GM12801 (cell line): ENCODE results near the gene TOR1AIP1.

Source experiments
- TF ChIP-seq, protein P1 (sequence below): IDR thresholded peaks from one replicate; pipeline ENCODE4 v1.5.1; 2011; ENCODE audit warnings: control low read depth; ENCODE audit not compliant: insufficient read length; ENCODE audit errors: extremely low read depth

The TOR1AIP1 gene

DNA sequence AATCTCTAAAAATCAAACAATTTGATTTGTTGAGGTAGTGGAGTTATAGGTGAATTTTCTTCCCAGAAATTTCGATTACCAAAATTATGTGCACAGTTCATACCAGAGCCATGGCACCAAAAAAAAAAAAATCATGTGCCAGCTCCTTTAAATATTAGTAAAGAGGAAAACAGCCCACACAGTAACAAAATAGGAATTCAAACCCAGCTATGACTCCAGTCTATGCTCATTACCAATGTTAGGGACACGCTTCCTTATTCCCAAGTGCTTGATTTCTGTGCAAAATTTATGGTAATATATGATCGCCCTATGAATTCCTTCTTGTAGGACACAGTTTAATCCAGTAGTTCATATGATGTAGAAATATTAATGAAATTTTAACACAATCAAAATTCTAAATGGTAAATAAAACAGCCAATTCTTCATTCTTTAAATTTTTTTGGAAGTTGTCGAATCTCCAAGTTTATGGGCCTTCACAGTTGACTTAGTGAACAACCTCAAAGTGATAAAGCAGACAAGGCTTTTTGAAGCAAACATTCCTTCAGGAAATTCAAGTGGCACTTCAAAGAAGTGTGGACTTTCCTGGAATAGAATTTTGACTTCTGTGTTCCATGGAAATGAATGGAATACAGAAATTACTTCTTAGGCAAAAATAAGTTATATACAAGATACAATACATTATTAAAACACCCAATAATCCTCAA, 6.3 kb upstream of the TOR1AIP1 start:
- TF ChIP-seq, protein P1, sequence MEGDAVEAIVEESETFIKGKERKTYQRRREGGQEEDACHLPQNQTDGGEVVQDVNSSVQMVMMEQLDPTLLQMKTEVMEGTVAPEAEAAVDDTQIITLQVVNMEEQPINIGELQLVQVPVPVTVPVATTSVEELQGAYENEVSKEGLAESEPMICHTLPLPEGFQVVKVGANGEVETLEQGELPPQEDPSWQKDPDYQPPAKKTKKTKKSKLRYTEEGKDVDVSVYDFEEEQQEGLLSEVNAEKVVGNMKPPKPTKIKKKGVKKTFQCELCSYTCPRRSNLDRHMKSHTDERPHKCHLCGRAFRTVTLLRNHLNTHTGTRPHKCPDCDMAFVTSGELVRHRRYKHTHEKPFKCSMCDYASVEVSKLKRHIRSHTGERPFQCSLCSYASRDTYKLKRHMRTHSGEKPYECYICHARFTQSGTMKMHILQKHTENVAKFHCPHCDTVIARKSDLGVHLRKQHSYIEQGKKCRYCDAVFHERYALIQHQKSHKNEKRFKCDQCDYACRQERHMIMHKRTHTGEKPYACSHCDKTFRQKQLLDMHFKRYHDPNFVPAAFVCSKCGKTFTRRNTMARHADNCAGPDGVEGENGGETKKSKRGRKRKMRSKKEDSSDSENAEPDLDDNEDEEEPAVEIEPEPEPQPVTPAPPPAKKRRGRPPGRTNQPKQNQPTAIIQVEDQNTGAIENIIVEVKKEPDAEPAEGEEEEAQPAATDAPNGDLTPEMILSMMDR = no peak

DNA sequence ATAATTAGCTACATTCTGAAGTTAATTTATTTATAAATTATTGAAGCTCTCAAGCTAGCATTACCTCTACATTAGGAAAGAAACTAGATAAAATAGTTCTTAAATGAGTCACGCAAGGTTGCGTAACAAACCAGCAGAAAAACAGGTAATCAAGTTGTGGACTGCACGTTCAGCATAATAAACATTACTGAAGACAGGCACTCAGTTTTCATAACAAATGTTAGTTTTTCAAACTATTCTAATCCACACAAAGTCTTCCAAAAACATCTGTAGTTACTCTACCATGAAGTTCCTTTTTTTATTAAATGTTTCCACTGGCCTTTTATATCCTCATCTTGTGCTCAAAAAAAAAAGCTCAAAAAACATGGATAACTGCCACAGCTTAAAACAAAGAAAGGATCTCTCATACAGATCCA, 5.8 kb upstream of the TOR1AIP1 start:
- TF ChIP-seq, protein P1 = no peak

DNA sequence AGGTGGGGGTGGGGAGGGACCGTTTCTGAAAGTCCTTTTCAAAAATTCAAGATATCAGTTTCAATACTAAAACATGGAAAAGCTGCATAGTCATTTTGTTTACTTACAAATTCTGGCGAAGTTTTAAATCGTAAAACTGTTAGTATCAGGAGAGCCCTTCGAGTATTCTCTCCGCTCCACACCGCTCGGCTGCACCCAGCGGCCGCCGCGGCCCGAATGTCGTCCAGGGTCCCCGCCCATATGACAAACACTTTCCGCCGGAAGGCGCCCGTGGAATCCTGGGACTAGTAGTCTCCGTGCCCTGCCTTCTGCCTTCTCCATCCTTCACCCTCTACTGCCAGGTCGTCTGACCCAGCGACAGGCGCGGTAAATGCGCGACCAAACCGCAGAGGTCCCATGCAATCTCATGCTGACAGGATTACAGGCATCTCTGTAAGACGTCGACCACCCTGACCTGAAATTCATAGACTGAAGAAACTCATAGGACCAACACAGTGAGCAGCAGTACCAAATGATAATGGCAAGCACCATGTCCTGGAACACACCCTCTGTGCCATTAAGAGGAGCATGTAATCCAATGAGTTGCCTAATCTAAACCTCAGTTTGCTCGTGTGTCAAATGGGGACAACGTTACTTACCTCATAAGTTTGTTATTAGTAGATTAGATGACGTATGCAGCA, 4.4 kb upstream of the TOR1AIP1 start, which contains the start of gene TOR1AIP2:
Gene TOR1AIP2 (minus strand): TSS at position 218 of the 680 bp plus-strand sequence. CDS start 25,138 bp downstream, outside the sequence.
- TF ChIP-seq, protein P1 = no peak

DNA sequence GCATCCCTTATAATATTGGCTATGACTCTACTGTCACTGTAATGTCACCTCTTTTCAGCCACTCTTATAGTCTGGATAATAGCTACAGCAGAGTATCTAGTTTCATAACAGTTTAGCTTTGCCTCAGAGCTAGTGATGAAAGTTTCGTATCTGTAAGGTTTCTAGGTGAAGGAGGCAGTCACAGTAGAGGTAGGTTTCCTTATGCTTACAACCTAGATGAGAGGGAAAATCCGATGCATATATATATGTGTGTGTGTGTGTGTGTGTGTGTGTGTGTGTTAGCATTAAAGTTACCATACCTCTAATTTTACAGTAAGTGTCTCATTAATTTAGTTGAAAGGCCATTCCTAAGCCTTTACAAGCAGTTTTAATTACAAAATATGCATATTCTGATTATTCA, 2.3 kb upstream of the TOR1AIP1 start:
- TF ChIP-seq, protein P1 = no peak

DNA sequence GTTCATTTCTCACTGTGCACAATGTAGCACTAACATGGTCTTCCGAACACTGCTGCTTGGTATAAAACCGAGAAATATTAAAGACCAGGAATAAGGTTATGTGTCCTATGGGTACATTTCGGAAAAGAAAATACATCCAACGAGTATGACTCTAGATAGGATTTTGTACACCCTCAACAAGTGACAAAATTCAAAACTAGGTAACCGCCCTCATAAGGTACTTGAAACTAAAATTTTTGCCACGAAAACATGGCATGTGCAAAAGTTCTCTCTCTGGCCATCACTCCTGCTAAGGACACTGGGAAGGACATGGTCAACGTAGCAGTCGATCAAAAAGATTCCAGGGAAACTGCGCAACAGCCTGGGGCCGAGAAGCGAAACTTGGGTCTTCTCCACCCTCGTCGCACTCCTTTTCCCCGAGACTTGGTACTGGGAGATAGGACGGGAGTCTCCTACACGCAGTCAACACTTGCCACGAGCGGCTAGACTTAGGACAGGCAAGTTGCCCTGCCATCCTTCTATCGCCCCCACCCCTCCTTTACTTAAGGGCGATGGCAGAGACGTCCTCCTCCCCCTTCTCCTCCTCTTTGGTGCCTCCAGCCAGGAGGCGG, 338 bp upstream of the TOR1AIP1 start:
- TF ChIP-seq, protein P1 = no peak

DNA sequence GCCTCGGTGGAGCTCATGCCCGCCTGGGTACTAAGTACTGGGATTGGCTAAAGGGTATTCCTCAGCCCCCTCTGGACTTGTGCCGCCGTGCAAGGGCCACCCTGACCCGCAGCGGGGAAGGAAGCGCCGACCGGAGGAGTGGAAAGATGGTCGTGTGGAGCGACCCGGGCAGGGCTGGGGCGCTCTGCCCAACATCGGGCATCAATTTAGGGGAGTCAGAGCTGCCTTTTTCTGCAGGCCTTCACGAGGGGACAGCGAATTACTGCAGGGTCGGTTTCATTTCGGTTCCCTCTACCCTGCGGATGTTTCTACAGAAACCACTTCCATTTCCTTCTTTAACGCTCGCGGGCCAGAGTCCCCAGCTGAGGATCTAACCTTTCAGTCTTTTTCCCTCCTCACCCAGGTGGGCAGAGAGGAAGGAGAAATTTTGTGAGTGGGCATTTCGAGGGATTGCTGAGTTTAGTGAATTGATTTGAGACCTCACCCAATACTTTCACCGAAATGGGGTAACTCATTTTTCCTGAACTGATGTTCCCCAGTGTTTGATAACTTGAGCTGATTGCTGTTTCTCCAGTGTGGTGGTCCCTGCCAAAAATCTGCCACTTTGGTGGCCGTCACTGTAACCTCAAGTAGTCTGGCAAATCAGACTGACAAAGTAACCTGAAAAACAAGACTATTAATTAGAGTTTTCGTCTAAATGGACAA, 1.1 kb downstream of the TOR1AIP1 start:
- TF ChIP-seq, protein P1 = no peak

DNA sequence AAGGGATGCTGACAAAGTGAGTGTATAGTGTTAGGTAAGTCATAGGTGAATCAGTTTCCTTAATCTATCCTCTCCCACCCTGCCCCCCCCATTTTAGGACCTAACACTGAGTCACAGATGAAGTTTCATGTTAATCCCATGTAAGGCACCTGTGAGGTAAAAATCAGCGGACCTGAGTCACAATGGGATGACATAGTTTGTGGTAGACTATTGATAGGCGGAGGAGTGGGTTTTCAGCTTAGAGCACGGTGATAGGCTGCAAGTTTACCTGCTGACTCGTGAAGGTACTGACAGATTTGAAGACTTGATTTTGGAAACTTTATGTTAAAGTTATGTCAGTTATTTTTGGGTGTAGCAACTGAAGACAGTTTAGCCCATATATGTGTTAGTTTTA, 1.7 kb downstream of the TOR1AIP1 start:
- TF ChIP-seq, protein P1 = no peak
